ENCODE results near the gene BHLHA9. TPM values are rescaled to one million over a fixed set of nuclear protein-coding genes. Genes with fewer than 3 reads are reported as not detected.

BHLHA9 gene
- total and polyA plus RNA-seq, 7 experiments from 2014 or later, result not detected

GRCh38 chr17:1264196-1264595 is 6.0 kb upstream of the BHLHA9 start:
- Mint-ChIP-seq H3K27me3 (peaks cover 5 to 50% (median 8%) of the 10 kb centered on the region in 5 donors), H3K4me3 (no peak overlapping the region), H3K9me3 (peaks cover 0 to 4% (median 0%) of the 10 kb centered on the region in 11 donors), H3K27ac (no peak overlapping the region), H3K4me1 (peaks cover 7 to 24% (median 21%) of the 10 kb centered on the region in 7 donors), H3K36me3 (no peaks in the 10 kb centered on the region)
- intact Hi-C loops (cut with micrococcal nuclease), result no loop called here
- CTCF ChIA-PET, result no interaction called here
- H3K27me3 ChIP-seq (ENCODE audit: control insufficient read depth in 2 of 2, insufficient read depth in 2 of 2, low read length in 2 of 2), result peaks cover 0 to 3% of the 10 kb centered on the region in 2 donors
- no peak overlapping the region for H3K27ac ChIP-seq (ENCODE audit: low read depth, low read length)
- no peak for ATAC-seq
- no peaks in the 10 kb centered on the region for H3K9me3 ChIP-seq (ENCODE audit: control insufficient read depth in 2 of 3, low read length in 3 of 3)
- peaks cover 0 to 4% of the 10 kb centered on the region in 2 donors for H3K4me1 ChIP-seq (ENCODE audit: control insufficient read depth in 2 of 2, insufficient read depth in 2 of 2, low read length in 2 of 2)
- no peak overlapping the region for H3K4me3 ChIP-seq (ENCODE audit: low read length)
- H3K36me3 ChIP-seq (ENCODE audit: control insufficient read depth in 2 of 3, insufficient read depth in 3 of 3, low read length in 3 of 3), result no peaks in the 10 kb centered on the region
- no peak for DNase-seq
- POLR2A ChIA-PET, result no interaction called here

GRCh38 chr17:1267471-1267943 is 2.7 kb upstream of the BHLHA9 start:
- Mint-ChIP-seq H3K36me3 (no peaks in the 10 kb centered on the region), H3K27me3 (peaks cover 5 to 47% (median 13%) of the 10 kb centered on the region in 5 donors), H3K27ac (peak overlapping the region in 6 of 9 donors; percentile 12 to 78 (median 46)), H3K4me1 (peaks cover 7 to 19% (median 12%) of the 10 kb centered on the region in 7 donors), H3K9me3 (peaks cover 0 to 4% (median 0%) of the 10 kb centered on the region in 11 donors), H3K4me3 (peak overlapping the region; percentile 69 to 94 (median 78))
- H3K27me3 ChIP-seq (ENCODE audit: control insufficient read depth in 2 of 2, insufficient read depth in 2 of 2, low read length in 2 of 2), result peaks cover 0 to 9% of the 10 kb centered on the region in 2 donors
- ATAC-seq (no peak), DNase-seq (no peak)
- no peak overlapping the region for H3K27ac ChIP-seq (ENCODE audit: low read depth, low read length)
- H3K4me3 ChIP-seq (ENCODE audit: low read length), result peak overlapping the region; percentile 47
- intact Hi-C loops (cut with micrococcal nuclease), result no loop called here
- ChIA-PET POLR2A (no interaction called here), CTCF (no interaction called here)
- no peaks in the 10 kb centered on the region for H3K36me3 ChIP-seq (ENCODE audit: control insufficient read depth in 2 of 3, insufficient read depth in 3 of 3, low read length in 3 of 3)
- no peaks in the 10 kb centered on the region for H3K4me1 ChIP-seq (ENCODE audit: control insufficient read depth in 2 of 2, insufficient read depth in 2 of 2, low read length in 2 of 2)
- H3K9me3 ChIP-seq (ENCODE audit: control insufficient read depth in 2 of 3, low read length in 3 of 3), result no peaks in the 10 kb centered on the region

- Mint-ChIP-seq H3K36me3 (no peaks in the 10 kb centered on the region), H3K27me3 (peaks cover 25 to 66% (median 33%) of the 10 kb centered on the region in 5 donors), H3K9me3 (peaks cover 0 to 3% (median 0%) of the 10 kb centered on the region in 11 donors), H3K4me1 (peaks cover 7 to 27% (median 17%) of the 10 kb centered on the region in 7 donors), H3K4me3 (no peak overlapping the region), H3K27ac (no peak overlapping the region)
- ATAC-seq (no peak), DNase-seq (no peak)
- Histone ChIP-seq H3K9me3 (ENCODE audit: control insufficient read depth in 2 of 3, low read length in 3 of 3) (no peaks in the 10 kb centered on the region), H3K4me3 (ENCODE audit: low read length) (no peak overlapping the region), H3K4me1 (ENCODE audit: control insufficient read depth in 2 of 2, insufficient read depth in 2 of 2, low read length in 2 of 2) (peaks cover 3% of the 10 kb centered on the region in 2 donors), H3K27ac (ENCODE audit: low read depth, low read length) (no peak overlapping the region), H3K36me3 (ENCODE audit: control insufficient read depth in 2 of 3, insufficient read depth in 3 of 3, low read length in 3 of 3) (no peaks in the 10 kb centered on the region), H3K27me3 (ENCODE audit: control insufficient read depth in 2 of 2, insufficient read depth in 2 of 2, low read length in 2 of 2) (peaks cover 0 to 9% of the 10 kb centered on the region in 2 donors)
- ChIA-PET POLR2A (no interaction called here), CTCF (interaction anchor here (0.5 kb wide), 1 partner anchor 10 kb away, joined by 3 read pairs; no protein-coding TSS in a partner anchor)
- intact Hi-C loops (cut with micrococcal nuclease), result no loop called here
These were observed 783 bp downstream of the BHLHA9 start for GRCh38 chr17:1271030-1271423.

GRCh38 chr17:1271441-1271840 is 1.2 kb downstream of the BHLHA9 start:
- DNase-seq, result no peak
- H3K27ac Mint-ChIP-seq, result no peak overlapping the region
- POLR2A ChIA-PET, result no interaction called here

GRCh38 chr17:1272701-1273100 is 2.5 kb downstream of the BHLHA9 start:
- intact Hi-C loops (cut with micrococcal nuclease), result no loop called here

More at GRCh38 chr17:1271441-1271840, 1.2 kb downstream of the BHLHA9 start:
- Mint-ChIP-seq H3K4me1 (peaks cover 7 to 31% (median 20%) of the 10 kb centered on the region in 7 donors), H3K27me3 (peaks cover 25 to 67% (median 35%) of the 10 kb centered on the region in 5 donors), H3K4me3 (no peak overlapping the region), H3K9me3 (peaks cover 0 to 3% (median 0%) of the 10 kb centered on the region in 11 donors), H3K36me3 (no peaks in the 10 kb centered on the region)
- Histone ChIP-seq H3K27me3 (ENCODE audit: control insufficient read depth in 2 of 2, insufficient read depth in 2 of 2, low read length in 2 of 2) (peaks cover 0 to 9% of the 10 kb centered on the region in 2 donors), H3K4me3 (ENCODE audit: low read length) (no peak overlapping the region), H3K9me3 (ENCODE audit: control insufficient read depth in 2 of 3, low read length in 3 of 3) (no peaks in the 10 kb centered on the region), H3K27ac (ENCODE audit: low read depth, low read length) (no peak overlapping the region), H3K36me3 (ENCODE audit: control insufficient read depth in 2 of 3, insufficient read depth in 3 of 3, low read length in 3 of 3) (no peaks in the 10 kb centered on the region), H3K4me1 (ENCODE audit: control insufficient read depth in 2 of 2, insufficient read depth in 2 of 2, low read length in 2 of 2) (peaks cover 4 to 5% of the 10 kb centered on the region in 2 donors)
- intact Hi-C loops (cut with micrococcal nuclease), result no loop called here
- CTCF ChIA-PET, result interaction anchor here (2.8 kb wide), 1 partner anchor 61 kb away, joined by 14 read pairs; no protein-coding TSS in a partner anchor
- no peak for ATAC-seq

GRCh38 chr17:1273492-1274244 is 3.4 kb downstream of the BHLHA9 start:
- peaks cover 5 to 20% (median 11%) of the 10 kb centered on the region in 7 donors for H3K4me1 Mint-ChIP-seq
- DNase-seq (no peak), ATAC-seq (no peak)
- peaks cover 4 to 5% of the 10 kb centered on the region in 2 donors for H3K4me1 ChIP-seq (ENCODE audit: control insufficient read depth in 2 of 2, insufficient read depth in 2 of 2, low read length in 2 of 2)
- H3K27ac ChIP-seq (ENCODE audit: low read depth, low read length), result no peak overlapping the region
- peaks cover 25 to 55% (median 35%) of the 10 kb centered on the region in 5 donors for H3K27me3 Mint-ChIP-seq
- H3K36me3 Mint-ChIP-seq, result no peaks in the 10 kb centered on the region
- POLR2A ChIA-PET, result no interaction called here
- H3K4me3 ChIP-seq (ENCODE audit: low read length), result no peak overlapping the region
- H3K27ac Mint-ChIP-seq, result peak overlapping the region in 1 of 9 donors; percentile 26
- intact Hi-C loops (cut with micrococcal nuclease), result no loop called here
- no peaks in the 10 kb centered on the region for H3K9me3 ChIP-seq (ENCODE audit: control insufficient read depth in 2 of 3, low read length in 3 of 3)
- H3K9me3 Mint-ChIP-seq, result peaks cover 0 to 2% (median 0%) of the 10 kb centered on the region in 11 donors
- CTCF ChIA-PET, result interaction anchor here (2.8 kb wide), 1 partner anchor 58 kb away, joined by 14 read pairs; no protein-coding TSS in a partner anchor
- no peaks in the 10 kb centered on the region for H3K36me3 ChIP-seq (ENCODE audit: control insufficient read depth in 2 of 3, insufficient read depth in 3 of 3, low read length in 3 of 3)
- no peak overlapping the region for H3K4me3 Mint-ChIP-seq
- peaks cover 0 to 9% of the 10 kb centered on the region in 2 donors for H3K27me3 ChIP-seq (ENCODE audit: control insufficient read depth in 2 of 2, insufficient read depth in 2 of 2, low read length in 2 of 2)

More at GRCh38 chr17:1272701-1273100, 2.5 kb downstream of the BHLHA9 start:
- Mint-ChIP-seq H3K36me3 (no peaks in the 10 kb centered on the region), H3K27me3 (peaks cover 25 to 59% (median 35%) of the 10 kb centered on the region in 5 donors), H3K4me3 (no peak overlapping the region), H3K4me1 (peaks cover 7 to 23% (median 14%) of the 10 kb centered on the region in 7 donors), H3K27ac (no peak overlapping the region), H3K9me3 (peaks cover 0 to 2% (median 0%) of the 10 kb centered on the region in 11 donors)
- H3K36me3 ChIP-seq (ENCODE audit: control insufficient read depth in 2 of 3, insufficient read depth in 3 of 3, low read length in 3 of 3), result no peaks in the 10 kb centered on the region
- ChIA-PET POLR2A (interaction anchor here (0.8 kb wide), 1 partner anchor 13 kb away, joined by 3 read pairs; no protein-coding TSS in a partner anchor), CTCF (interaction anchor here (2.8 kb wide), 1 partner anchor 59 kb away, joined by 14 read pairs; no protein-coding TSS in a partner anchor)
- no peak for DNase-seq
- peaks cover 0 to 9% of the 10 kb centered on the region in 2 donors for H3K27me3 ChIP-seq (ENCODE audit: control insufficient read depth in 2 of 2, insufficient read depth in 2 of 2, low read length in 2 of 2)
- ATAC-seq, result no peak
- H3K4me1 ChIP-seq (ENCODE audit: control insufficient read depth in 2 of 2, insufficient read depth in 2 of 2, low read length in 2 of 2), result peaks cover 4 to 5% of the 10 kb centered on the region in 2 donors
- no peak overlapping the region for H3K4me3 ChIP-seq (ENCODE audit: low read length)
- H3K9me3 ChIP-seq (ENCODE audit: control insufficient read depth in 2 of 3, low read length in 3 of 3), result no peaks in the 10 kb centered on the region
- no peak overlapping the region for H3K27ac ChIP-seq (ENCODE audit: low read depth, low read length)
